HCT116 (cell line): Measurements from ENCODE around the gene RRAD. TPM values are rescaled to one million over a fixed set of nuclear protein-coding genes. Genes with fewer than 3 reads are reported as not detected.
A peak's percentile ranks its signal among the peaks of the same experiment; 100 is the strongest.

Source experiments
- ATAC-seq: fragments of 200-7000 bp; cut with Tn5 transposase; 2 replicates; pipeline ENCODE4 v1.9.1; 2020; ENCODE audit warnings: mild to moderate bottlenecking, moderate library complexity
- BruUV-seq: library from RNA; stranded (reverse); fragments of 400-500 nt; replicated peaks from 2 replicates; lab custom pipeline; 2021; lab: Mats Ljungman, UMichigan
- CTCF ChIA-PET: fragments of 300-600 bp; sonication (Branson Sonifier 250); formaldehyde crosslinking; loops from one replicate; lab custom pipeline; 2021; ENCODE audit warnings: antibody characterized with exemption; lab: Charles Lee
- POLR2A ChIA-PET: fragments of 300-600, 350-600 bp; sonication (Branson Sonifier 250); formaldehyde crosslinking; loops from one replicate; lab custom pipeline; 2021; ENCODE audit warnings: antibody characterized with exemption; lab: Charles Lee
- RAD21 ChIA-PET, 2 experiments: fragments of 300-600 bp; sonication (Branson Sonifier 250); formaldehyde crosslinking; loops; one replicate each; lab custom pipeline; 2023; ENCODE audit warnings: low total read pairs in 2 of 2; ENCODE audit not compliant: uncharacterized antibody in 2 of 2, unreplicated experiment in 2 of 2, low non-redundant PET in 1 of 2; lab: Charles Lee
- DNase-seq: peaks from one replicate; pipeline ENCODE4 v3.0.0-alpha.2; 2010; ENCODE audit warnings: low read depth, low spot score
- H2AFZ ChIP-seq: fragments of 200-600 bp; shearing (Covaris generic), sonication (generic); 2 replicates; pipeline ENCODE4 v1.6.1; 2017; ENCODE audit warnings: low read depth, mixed run types, mixed read lengths, antibody characterized with exemption, low read length; ENCODE audit not compliant: poor library complexity, severe bottlenecking
- H3K27ac ChIP-seq: 2 replicates; pipeline ENCODE4 v1.5.1; 2012; ENCODE audit warnings: low read depth, low read length
- H3K27me3 ChIP-seq: fragments of 200-600 bp; sonication (generic); 2 replicates; pipeline ENCODE4 v1.6.1; 2016; ENCODE audit warnings: mixed run types, low read length, mixed read lengths; ENCODE audit not compliant: insufficient read depth
- H3K36me3 ChIP-seq, 2 experiments: fragments of 200-500 bp in 1 of 2; fragments of 200-600 bp in 1 of 2; sonication (Bioruptor generic) in 1 of 2; sonication (generic) in 1 of 2; 2 replicates each; pipeline versions ENCODE4 v1.5.1 to v1.6.1; 2014 to 2016; ENCODE audit warnings: low read length in 2 of 2, inconsistent platforms in 1 of 2, mixed read lengths in 1 of 2, mixed run types in 1 of 2; ENCODE audit not compliant: insufficient read depth in 2 of 2, control insufficient read depth in 1 of 2
- H3K4me1 ChIP-seq, 2 experiments: fragments of 200-600 bp in 1 of 2; sonication (generic) in 1 of 2; 2 replicates each; pipeline versions ENCODE4 v1.5.1 to v1.6.1; 2012 to 2017; ENCODE audit warnings: low read length in 2 of 2, inconsistent platforms in 1 of 2, mild to moderate bottlenecking in 1 of 2, mixed read lengths in 1 of 2, mixed run types in 1 of 2, moderate library complexity in 1 of 2; ENCODE audit not compliant: insufficient read depth in 2 of 2, control insufficient read depth in 1 of 2
- H3K4me2 ChIP-seq: fragments of 200-600 bp; sonication (generic); 2 replicates; pipeline ENCODE4 v1.6.1; 2017; ENCODE audit warnings: mixed run types, low read length, mixed read lengths
- H3K4me3 ChIP-seq, 2 experiments: fragments of 200-600 bp in 1 of 2; sonication (generic) in 1 of 2; replicated peaks in 1 of 2; 2 replicates each; pipeline ENCODE4 v1.5.1; 2011 to 2016; ENCODE audit warnings: low read length in 2 of 2, control low read depth in 1 of 2, low read depth in 1 of 2, mild to moderate bottlenecking in 1 of 2, mixed read lengths in 1 of 2, mixed run types in 1 of 2
- H3K79me2 ChIP-seq: fragments of 200-600 bp; sonication (generic); 2 replicates; pipeline ENCODE4 v1.6.1; 2017; ENCODE audit warnings: mild to moderate bottlenecking, mixed run types, low read length, moderate library complexity, mixed read lengths; ENCODE audit not compliant: insufficient read depth
- H3K9ac ChIP-seq: fragments of 200-600 bp; sonication (generic); 2 replicates; pipeline ENCODE4 v1.6.1; 2016; ENCODE audit warnings: low read length, mixed read lengths
- H3K9me2 ChIP-seq: fragments of 200-600 bp; sonication (generic), shearing (Covaris generic); 2 replicates; pipeline ENCODE4 v1.6.1; 2017; ENCODE audit warnings: mixed run types, mild to moderate bottlenecking, moderate library complexity; ENCODE audit not compliant: insufficient read depth
- H3K9me3 ChIP-seq, 2 experiments: fragments of 200-500 bp in 1 of 2; fragments of 200-600 bp in 1 of 2; sonication (Bioruptor generic) in 1 of 2; sonication (generic) in 1 of 2; 2 replicates each; pipeline ENCODE4 v1.6.1; 2014 to 2017; ENCODE audit warnings: low read length in 2 of 2, mixed read lengths in 2 of 2, inconsistent platforms in 1 of 2, low read depth in 1 of 2, mild to moderate bottlenecking in 1 of 2, mixed run types in 1 of 2, moderate library complexity in 1 of 2; ENCODE audit not compliant: control insufficient read depth in 1 of 2, insufficient read depth in 1 of 2
- H4K20me1 ChIP-seq: fragments of 200-600 bp; sonication (generic), shearing (Covaris generic); 2 replicates; pipeline ENCODE4 v1.6.1; 2017; ENCODE audit warnings: mixed run types, mild to moderate bottlenecking, moderate library complexity; ENCODE audit not compliant: insufficient read depth
- ATF3 ChIP-seq: IDR thresholded peaks from 2 replicates; pipeline ENCODE4 v1.6.1; 2012
- CEBPB ChIP-seq: IDR thresholded peaks from 2 replicates; pipeline ENCODE4 v1.6.1; 2012; ENCODE audit warnings: low read depth
- CTCF ChIP-seq, 3 experiments: fragments of 200-600 bp in 1 of 3; sonication (generic) in 1 of 3; IDR thresholded peaks in 2 of 3; conservative IDR thresholded peaks in 1 of 3; 2 replicates each; pipeline ENCODE4 v1.5.1; 2012 to 2017; ENCODE audit warnings: low read depth in 2 of 3, low read length in 2 of 3, antibody characterized with exemption in 1 of 3, borderline replicate concordance in 1 of 3, control low read depth in 1 of 3, mild to moderate bottlenecking in 1 of 3, mixed read lengths in 1 of 3, mixed run types in 1 of 3, moderate library complexity in 1 of 3; ENCODE audit not compliant: insufficient read depth in 1 of 3
- EGR1 ChIP-seq: IDR thresholded peaks from 2 replicates; pipeline ENCODE4 v1.6.1; 2012; ENCODE audit warnings: low read depth
- ELF1 ChIP-seq: IDR thresholded peaks from 2 replicates; pipeline ENCODE4 v1.6.1; 2012; ENCODE audit warnings: low read depth, borderline replicate concordance
- EZH2 ChIP-seq: fragments of 200-600 bp; sonication (generic); IDR thresholded peaks from 2 replicates; pipeline ENCODE4 v1.6.1; 2017; ENCODE audit warnings: antibody characterized with exemption, mixed run types
- EZH2phosphoT487 ChIP-seq: fragments of 200-600 bp; IDR thresholded peaks from 2 replicates; pipeline ENCODE4 v1.6.1; 2018; ENCODE audit warnings: antibody characterized with exemption, borderline replicate concordance
- JUND ChIP-seq: IDR thresholded peaks from 2 replicates; pipeline ENCODE4 v1.6.1; 2012
- MAX ChIP-seq: IDR thresholded peaks from 2 replicates; pipeline ENCODE4 v1.6.1; 2012
- POLR2A ChIP-seq: IDR thresholded peaks from 2 replicates; pipeline ENCODE4 v1.7.0; 2011; ENCODE audit warnings: borderline replicate concordance; ENCODE audit not compliant: insufficient read depth, insufficient read length; ENCODE audit errors: extremely low read depth
- SIN3A ChIP-seq: IDR thresholded peaks from 2 replicates; pipeline ENCODE4 v1.6.1; 2012; ENCODE audit warnings: low read depth
- SP1 ChIP-seq: IDR thresholded peaks from 2 replicates; pipeline ENCODE4 v1.6.1; 2012; ENCODE audit warnings: low read depth
- SRF ChIP-seq: IDR thresholded peaks from 2 replicates; pipeline ENCODE4 v1.6.1; 2012; ENCODE audit warnings: low read depth
- YY1 ChIP-seq: IDR thresholded peaks from 2 replicates; pipeline ENCODE4 v1.6.1; 2011; ENCODE audit warnings: low read length, low read depth, moderate library complexity, mild to moderate bottlenecking; ENCODE audit not compliant: insufficient replicate concordance; ENCODE audit errors: extremely low read depth
- ZBTB33 ChIP-seq: IDR thresholded peaks from 2 replicates; pipeline ENCODE4 v1.6.1; 2011; ENCODE audit warnings: mild to moderate bottlenecking, low read length, moderate library complexity; ENCODE audit not compliant: insufficient replicate concordance; ENCODE audit errors: extremely low read depth
- ZFX ChIP-seq: fragments of 450-650 bp; IDR thresholded peaks from 2 replicates; pipeline ENCODE4 v1.6.1; 2017
- ZNF274 ChIP-seq: fragments of 200-500 bp; sonication (Bioruptor generic); IDR thresholded peaks from 2 replicates; pipeline ENCODE4 v1.6.1; 2014; ENCODE audit warnings: mild to moderate bottlenecking, low read depth, low read length, inconsistent platforms
- intact Hi-C: fragments of 100-400 bp; cut with micrococcal nuclease; formaldehyde crosslinking; loops from 2 replicates; pipeline ENCODE4 v1.10.0; 2022
- total RNA-seq: library from RNA; stranded (reverse); gene quantifications from one replicate; pipeline ENCODE4 v1.2.1, GENCODE V29; 2021; ENCODE audit not compliant: unreplicated experiment

Gene RRAD
- total RNA-seq, 1 experiment from 2014 or later, result 2.2 TPM

GRCh38 chr16:66926961-66927436 lies 1.7 kb upstream of the RRAD start (continued):
- TF ChIP-seq EZH2phosphoT487, result no peak
- no peak for TF ChIP-seq CTCF (IDR thresholded peaks at IDR 0.05 in 2 of 3, conservative IDR thresholded peaks at IDR 0.05 in 1 of 3; ENCODE audit: borderline replicate concordance in 1 of 3, insufficient read depth in 1 of 3, low read depth in 2 of 3, low read length in 2 of 3)
- no peak for TF ChIP-seq SRF
- TF ChIP-seq, all 23 proteins: peak for 0

GRCh38 chr16:66926171-66926947 lies 1.0 kb upstream of the RRAD start:
- no TSS peak for BruUV-seq
- Histone ChIP-seq H3K9ac (no peak overlapping the region), H3K27me3 (no peaks in the 10 kb centered on the region), H3K79me2 (no peaks in the 10 kb centered on the region), H3K9me2 (no peaks in the 10 kb centered on the region), H3K4me1 (peaks cover 21 to 50% of the 10 kb centered on the region in 2 experiments), H3K27ac (no peak overlapping the region), H3K4me2 (peak overlapping the region; percentile 45; the same call in 1 of the 2 replicates), H3K9me3 (no peaks in the 10 kb centered on the region), H3K36me3 (no peaks in the 10 kb centered on the region), H3K4me3 (no peak overlapping the region), H2AFZ (no peak overlapping the region), H4K20me1 (no peaks in the 10 kb centered on the region)
- POLR2A ChIA-PET, result no interaction called here
- intact Hi-C loops, result no loop called here
- TF ChIP-seq ZBTB33, result no peak
- no peak for TF ChIP-seq JUND
- no peak for TF ChIP-seq CTCF (IDR thresholded peaks at IDR 0.05 in 2 of 3, conservative IDR thresholded peaks at IDR 0.05 in 1 of 3; ENCODE audit: borderline replicate concordance in 1 of 3, insufficient read depth in 1 of 3, low read depth in 2 of 3, low read length in 2 of 3)
- no peak for TF ChIP-seq CEBPB
- TF ChIP-seq EGR1, result no peak
- no peak for TF ChIP-seq ATF3
- no peak for TF ChIP-seq MAX
- TF ChIP-seq EZH2, result no peak
- no peak for TF ChIP-seq ZNF274
- TF ChIP-seq SP1, result no peak
- no peak for TF ChIP-seq SIN3A
- TF ChIP-seq POLR2A, result no peak
- TF ChIP-seq YY1, result no peak
- no peak for TF ChIP-seq ELF1
- no peak for TF ChIP-seq ZFX
- ATAC-seq (no peak), DNase-seq (no peak)
- CTCF ChIA-PET, result interaction anchor here (1.1 to 2.8 kb wide), 2 partner anchors 16 to 31 kb away, joined by 4 to 32 read pairs; no protein-coding TSS in a partner anchor
- RAD21 ChIA-PET, result no interaction called here
